Motor neuron (in vitro differentiated cells): ENCODE data around the gene SMIM14. TPM values are rescaled to one million over a fixed set of nuclear protein-coding genes. Genes with fewer than 3 reads are reported as not detected.

ENCODE experiments used
- total RNA-seq, 8 experiments: library from RNA; unstranded; fragments of 300-600 nt; gene quantifications; 2 replicates each; pipeline versions ENCODE4 v1.2.3 to v1.2.4, GENCODE V29; 2022

The SMIM14 gene
- total RNA-seq, 8 experiments from 2014 or later: 14.2 to 38.4 (median 26.1) TPM

Other genes starting within 250 kb of the SMIM14 start
- gene KLB, start 231.9 kb downstream of the SMIM14 start, total RNA-seq: 1 to 10 TPM in 2 of 8 experiments, under 1 TPM in 6; 0.54 to 3.7 (median 0.80) TPM
- gene RPL9, start 179.9 kb downstream of the SMIM14 start, total RNA-seq: 1,000 to 10,000 TPM; 1,536 to 3,891 (median 1,936) TPM
- gene LIAS, start 179.8 kb downstream of the SMIM14 start, total RNA-seq: 10 to 100 TPM; 15.1 to 35.0 (median 21.6) TPM
- gene UGDH, start 111.4 kb downstream of the SMIM14 start, total RNA-seq: 10 to 100 TPM; 22.7 to 63.6 (median 36.3) TPM
- gene UBE2K, start 59.3 kb upstream of the SMIM14 start, total RNA-seq: 10 to 100 TPM; 26.2 to 69.4 (median 37.4) TPM